ENCODE measurements around the gene SUB1.

Gene SUB1

GRCh38 chr5:32602906-32603305, 17.5 kb downstream of the SUB1 start:
- TF ChIP-seq, protein P1, sequence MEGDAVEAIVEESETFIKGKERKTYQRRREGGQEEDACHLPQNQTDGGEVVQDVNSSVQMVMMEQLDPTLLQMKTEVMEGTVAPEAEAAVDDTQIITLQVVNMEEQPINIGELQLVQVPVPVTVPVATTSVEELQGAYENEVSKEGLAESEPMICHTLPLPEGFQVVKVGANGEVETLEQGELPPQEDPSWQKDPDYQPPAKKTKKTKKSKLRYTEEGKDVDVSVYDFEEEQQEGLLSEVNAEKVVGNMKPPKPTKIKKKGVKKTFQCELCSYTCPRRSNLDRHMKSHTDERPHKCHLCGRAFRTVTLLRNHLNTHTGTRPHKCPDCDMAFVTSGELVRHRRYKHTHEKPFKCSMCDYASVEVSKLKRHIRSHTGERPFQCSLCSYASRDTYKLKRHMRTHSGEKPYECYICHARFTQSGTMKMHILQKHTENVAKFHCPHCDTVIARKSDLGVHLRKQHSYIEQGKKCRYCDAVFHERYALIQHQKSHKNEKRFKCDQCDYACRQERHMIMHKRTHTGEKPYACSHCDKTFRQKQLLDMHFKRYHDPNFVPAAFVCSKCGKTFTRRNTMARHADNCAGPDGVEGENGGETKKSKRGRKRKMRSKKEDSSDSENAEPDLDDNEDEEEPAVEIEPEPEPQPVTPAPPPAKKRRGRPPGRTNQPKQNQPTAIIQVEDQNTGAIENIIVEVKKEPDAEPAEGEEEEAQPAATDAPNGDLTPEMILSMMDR (IDR thresholded peaks at IDR 0.05; ENCODE audit: low read depth, low read length): no peak
- Histone ChIP-seq H3K27me3 (no peaks in the 10 kb centered on the region), H3K36me3 (peaks cover 61% of the 10 kb centered on the region), H3K4me1 (no peaks in the 10 kb centered on the region), H3K9me3 (no peaks in the 10 kb centered on the region), H3K4me3 (ENCODE audit: low read depth, low read length) (no peak overlapping the region)
- DNase-seq: no peak

- no peaks in the 10 kb centered on the region for H3K9me3 ChIP-seq
- no peak overlapping the region for H3K4me3 ChIP-seq (ENCODE audit: low read depth, low read length)
- no peak for DNase-seq
- TF ChIP-seq, protein P1 (IDR thresholded peaks at IDR 0.05; ENCODE audit: low read depth, low read length): no peak
- no peaks in the 10 kb centered on the region for H3K4me1 ChIP-seq
- peaks cover 39% of the 10 kb centered on the region for H3K36me3 ChIP-seq
- H3K27me3 ChIP-seq: no peaks in the 10 kb centered on the region
Measured at GRCh38 chr5:32604800-32605765, 19.7 kb downstream of the SUB1 start.

DNA sequence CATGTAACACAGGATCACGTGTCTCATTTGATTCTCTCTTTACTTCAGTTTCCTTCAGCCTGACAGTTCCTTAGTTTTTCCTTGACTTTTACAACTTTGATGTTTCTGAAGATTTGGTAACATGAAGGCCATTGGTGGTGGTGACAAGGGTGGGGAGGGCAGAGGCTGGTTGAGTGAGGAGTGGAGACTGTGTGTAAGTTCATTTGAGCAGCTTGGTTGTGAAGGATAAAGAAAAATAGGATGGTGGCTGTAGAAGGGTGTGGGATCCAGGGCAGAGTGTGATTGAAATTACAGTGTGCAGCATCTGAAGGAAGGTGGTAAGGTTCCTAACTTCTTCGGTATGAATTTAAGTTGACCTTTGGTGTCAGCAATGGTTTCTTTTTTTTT, 20.4 kb downstream of the SUB1 start:
- TF ChIP-seq, protein P1 (IDR thresholded peaks at IDR 0.05; ENCODE audit: low read depth, low read length): no peak
- no peak overlapping the region for H3K4me3 ChIP-seq (ENCODE audit: low read depth, low read length)

GRCh38 chr5:32612134-32612888, 27.0 kb downstream of the SUB1 start:
- TF ChIP-seq, protein P1 (IDR thresholded peaks at IDR 0.05; ENCODE audit: low read depth, low read length): no peak
- Histone ChIP-seq H3K9me3 (no peaks in the 10 kb centered on the region), H3K27me3 (no peaks in the 10 kb centered on the region), H3K4me1 (no peaks in the 10 kb centered on the region), H3K36me3 (no peaks in the 10 kb centered on the region), H3K4me3 (ENCODE audit: low read depth, low read length) (no peak overlapping the region)
- no peak for DNase-seq

More for the DNA sequence above, 20.4 kb downstream of the SUB1 start:
- peaks cover 33% of the 10 kb centered on the region for H3K36me3 ChIP-seq
- H3K27me3 ChIP-seq: no peaks in the 10 kb centered on the region
- DNase-seq: no peak
- H3K4me1 ChIP-seq: no peaks in the 10 kb centered on the region
- no peaks in the 10 kb centered on the region for H3K9me3 ChIP-seq

DNA sequence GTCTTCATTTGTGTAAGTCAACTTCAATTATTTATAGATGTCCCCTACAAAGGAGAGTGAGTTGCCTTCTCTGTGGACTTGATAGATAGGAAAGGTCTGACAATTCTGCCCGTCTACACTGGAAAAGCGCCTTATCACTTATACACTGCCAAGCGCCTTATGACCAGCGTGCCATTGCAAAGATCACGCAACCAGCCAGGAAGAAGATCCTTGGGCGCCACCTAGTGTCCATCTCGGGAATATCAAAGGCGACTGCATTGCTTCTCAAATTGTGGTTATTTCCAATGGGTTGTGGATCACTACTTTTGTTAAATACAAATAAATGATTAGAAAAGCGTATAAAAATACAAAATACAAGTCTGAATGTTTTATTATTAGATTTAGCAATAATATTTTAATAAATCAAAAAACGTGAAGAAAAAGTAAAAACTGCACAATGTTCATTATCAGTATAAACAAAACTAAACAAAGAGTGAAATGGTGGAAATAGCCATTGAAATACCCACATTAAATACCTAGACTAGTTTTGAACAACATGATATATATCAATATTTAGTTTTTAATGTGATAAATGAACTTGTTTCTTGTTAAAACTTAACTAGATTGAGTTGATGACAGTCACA, 27.8 kb downstream of the SUB1 start:
- DNase-seq: peak; percentile 81
- H3K36me3 ChIP-seq: no peaks in the 10 kb centered on the region

More for the DNA sequence above, 27.8 kb downstream of the SUB1 start:
- TF ChIP-seq, protein P1 (IDR thresholded peaks at IDR 0.05; ENCODE audit: low read depth, low read length): peak; percentile 93
- Histone ChIP-seq H3K27me3 (no peaks in the 10 kb centered on the region), H3K9me3 (no peaks in the 10 kb centered on the region), H3K4me3 (ENCODE audit: low read depth, low read length) (no peak overlapping the region), H3K4me1 (no peaks in the 10 kb centered on the region)

All from BE2C (cell line).